Astrocyte (in vitro differentiated cells and primary cell): Measurements from ENCODE around the gene KRT222.

Experiments used
- CTCF ChIP-seq: IDR thresholded peaks from 2 replicates; pipeline ENCODE4 v1.5.1; 2011; ENCODE audit warnings: low read depth, mild to moderate bottlenecking, inconsistent platforms, low read length, moderate library complexity; ENCODE audit not compliant: insufficient read depth
- EZH2 ChIP-seq: IDR thresholded peaks from 2 replicates; pipeline ENCODE4 v1.6.1; 2012; ENCODE audit warnings: mild to moderate bottlenecking, low read length, inconsistent platforms; ENCODE audit not compliant: insufficient read depth

GRCh38 chr17:40675905-40676304 is 10.9 kb upstream of the KRT222 start:
- no peak for TF ChIP-seq CTCF
- no peak for TF ChIP-seq EZH2
